ENCODE data around the gene SLC6A13. TPM values are rescaled to one million over a fixed set of nuclear protein-coding genes. Genes with fewer than 3 reads are reported as not detected.
"Not testable (repeated sequence)": the region's sequence is repeated elsewhere in the genome, so short reads cannot be mapped to it uniquely, and the experiment has no call there.

Gene SLC6A13
- total RNA-seq, 2 donors from 2014 or later, result 0.54 TPM; not detected in 1

GRCh38 chr12:188910-189621, 73.6 kb downstream of the SLC6A13 start:
- peak; percentile 63 for TF ChIP-seq CTCF (IDR thresholded peaks at IDR 0.05)
- no peaks in the 10 kb centered on the region for H3K9me3 ChIP-seq
- ATAC-seq (ENCODE audit: insufficient number of reproducible peaks, low FRiP score, low read depth), result no peak
- H3K36me3 ChIP-seq, result no peaks in the 10 kb centered on the region
- H3K4me1 ChIP-seq (ENCODE audit: control insufficient read depth in 1 of 2, low read depth in 2 of 2), result peaks cover 4 to 9% of the 10 kb centered on the region in 2 donors
- no peak overlapping the region for H3K27ac ChIP-seq
- H3K4me3 ChIP-seq, result peak overlapping the region; percentile 71
- no peaks in the 10 kb centered on the region for H3K27me3 ChIP-seq (replicated peaks; ENCODE audit: insufficient read depth)
- no peak for DNase-seq (ENCODE audit: low spot score)

- peak overlapping the region; percentile 71 for H3K4me3 ChIP-seq
- not testable (repeated sequence) for ATAC-seq (ENCODE audit: insufficient number of reproducible peaks, low FRiP score, low read depth); DNase-seq (ENCODE audit: low spot score)
Observed at GRCh38 chr12:187986-188909, 74.4 kb downstream of the SLC6A13 start.

GRCh38 chr12:186006-186625, 76.5 kb downstream of the SLC6A13 start:
- no peak for ATAC-seq (ENCODE audit: insufficient number of reproducible peaks, low FRiP score, low read depth)
- no peak overlapping the region for H3K27ac ChIP-seq
- no peak for DNase-seq (ENCODE audit: low spot score)
- H3K36me3 ChIP-seq, result no peaks in the 10 kb centered on the region
- no peaks in the 10 kb centered on the region for H3K27me3 ChIP-seq (replicated peaks; ENCODE audit: insufficient read depth)
- no peak for TF ChIP-seq CTCF (IDR thresholded peaks at IDR 0.05)
- no peaks in the 10 kb centered on the region for H3K9me3 ChIP-seq
- H3K4me1 ChIP-seq (ENCODE audit: control insufficient read depth in 1 of 2, low read depth in 2 of 2), result peaks cover 4 to 9% of the 10 kb centered on the region in 2 donors
- no peak overlapping the region for H3K4me3 ChIP-seq

More at GRCh38 chr12:187986-188909, 74.4 kb downstream of the SLC6A13 start:
- not testable (repeated sequence) for H3K36me3 ChIP-seq; H3K27ac ChIP-seq; H3K27me3 ChIP-seq (replicated peaks; ENCODE audit: insufficient read depth); H3K4me1 ChIP-seq (ENCODE audit: control insufficient read depth in 1 of 2, low read depth in 2 of 2); H3K9me3 ChIP-seq

GRCh38 chr12:185576-185955, 77.1 kb downstream of the SLC6A13 start:
- H3K9me3 ChIP-seq, result no peaks in the 10 kb centered on the region
- TF ChIP-seq CTCF (IDR thresholded peaks at IDR 0.05), result no peak
- ATAC-seq (ENCODE audit: insufficient number of reproducible peaks, low FRiP score, low read depth) (no peak), DNase-seq (ENCODE audit: low spot score) (no peak)
- no peak overlapping the region for H3K27ac ChIP-seq
- H3K36me3 ChIP-seq, result no peaks in the 10 kb centered on the region
- no peak overlapping the region for H3K4me3 ChIP-seq
- H3K27me3 ChIP-seq (replicated peaks; ENCODE audit: insufficient read depth), result no peaks in the 10 kb centered on the region
- peaks cover 4 to 9% of the 10 kb centered on the region in 2 donors for H3K4me1 ChIP-seq (ENCODE audit: control insufficient read depth in 1 of 2, low read depth in 2 of 2)

- no peak for ATAC-seq (ENCODE audit: insufficient number of reproducible peaks, low FRiP score, low read depth)
- Histone ChIP-seq H3K27ac (no peak overlapping the region), H3K27me3 (replicated peaks; ENCODE audit: insufficient read depth) (no peaks in the 10 kb centered on the region), H3K36me3 (no peaks in the 10 kb centered on the region), H3K9me3 (no peaks in the 10 kb centered on the region), H3K4me3 (no peak overlapping the region), H3K4me1 (ENCODE audit: control insufficient read depth in 1 of 2, low read depth in 2 of 2) (peaks cover 4 to 9% of the 10 kb centered on the region in 2 donors)
- TF ChIP-seq CTCF (IDR thresholded peaks at IDR 0.05), result no peak
- DNase-seq (ENCODE audit: low spot score), result no peak
Observed at GRCh38 chr12:184811-185575, 77.6 kb downstream of the SLC6A13 start.
